Fibroblast of mammary gland (primary cell): ENCODE measurements around the gene CASP7.
"Not testable (repeated sequence)": the region's sequence is repeated elsewhere in the genome, so short reads cannot be mapped to it uniquely, and the experiment has no call there.

Source experiments
- DNase-seq: peaks from one replicate; pipeline ENCODE4 v3.0.0-alpha.2; 2010; ENCODE audit warnings: low read depth
- H3K4me3 ChIP-seq: 2 replicates; pipeline ENCODE4 v1.5.1; 2011; ENCODE audit warnings: low read depth, mild to moderate bottlenecking, low read length, moderate library complexity; ENCODE audit not compliant: control insufficient read depth
- TF ChIP-seq, protein P1 (sequence below): conservative IDR thresholded peaks from 2 replicates; pipeline ENCODE4 v1.5.1; 2011; ENCODE audit warnings: low read depth, low read length, inconsistent platforms; ENCODE audit not compliant: control insufficient read depth, insufficient read depth

Gene CASP7

DNA sequence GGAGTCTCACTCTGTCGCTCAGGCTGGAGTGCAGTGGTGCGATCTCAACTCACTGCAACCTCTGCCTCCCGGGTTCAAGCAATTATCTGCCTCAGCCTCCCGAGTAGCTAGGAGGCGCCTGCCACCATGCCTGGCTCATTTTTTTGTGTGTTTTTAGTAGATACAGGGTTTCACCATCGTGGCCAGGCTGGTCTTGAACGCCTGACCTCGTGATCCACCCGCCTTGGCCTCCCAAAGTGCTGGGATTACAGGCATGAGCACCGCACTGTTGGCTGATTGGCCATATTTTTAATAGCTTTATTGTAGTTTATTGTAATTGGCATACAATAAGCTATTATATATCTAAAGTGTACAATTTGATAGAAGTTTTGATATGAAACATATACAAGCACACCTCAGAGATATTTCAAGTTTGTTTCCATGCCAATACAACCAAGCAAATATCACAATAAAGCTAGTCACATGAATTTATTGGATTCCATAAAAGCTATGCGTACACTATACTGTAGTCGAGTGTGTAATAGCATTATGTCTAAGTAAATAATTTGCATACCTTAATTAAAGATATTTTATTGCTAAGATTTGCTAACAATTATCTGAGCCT is 77.3 kb downstream of the CASP7 start:
- no peak for DNase-seq
- no peak overlapping the region for H3K4me3 ChIP-seq

DNA sequence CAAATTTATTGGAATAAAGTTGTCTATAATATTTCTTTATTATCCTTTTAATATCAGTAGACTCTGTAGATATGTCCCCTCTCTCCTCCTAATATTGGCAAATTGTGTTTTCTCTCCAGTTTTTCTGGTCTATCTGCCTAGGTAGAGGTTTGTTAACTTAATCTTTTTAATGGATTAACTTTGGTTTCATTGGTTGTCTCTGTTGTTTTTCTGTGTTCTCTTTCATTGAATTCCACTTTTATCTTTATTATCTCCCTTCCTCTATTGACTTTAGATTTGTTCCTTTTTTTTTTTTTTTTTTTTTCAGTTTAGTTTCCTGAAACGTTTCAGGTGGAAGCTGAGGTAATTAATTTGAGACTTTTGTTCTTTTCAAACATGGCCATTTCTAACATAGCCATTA is 82.4 kb downstream of the CASP7 start:
- no peak for DNase-seq
- H3K4me3 ChIP-seq = no peak overlapping the region
- TF ChIP-seq, protein P1, sequence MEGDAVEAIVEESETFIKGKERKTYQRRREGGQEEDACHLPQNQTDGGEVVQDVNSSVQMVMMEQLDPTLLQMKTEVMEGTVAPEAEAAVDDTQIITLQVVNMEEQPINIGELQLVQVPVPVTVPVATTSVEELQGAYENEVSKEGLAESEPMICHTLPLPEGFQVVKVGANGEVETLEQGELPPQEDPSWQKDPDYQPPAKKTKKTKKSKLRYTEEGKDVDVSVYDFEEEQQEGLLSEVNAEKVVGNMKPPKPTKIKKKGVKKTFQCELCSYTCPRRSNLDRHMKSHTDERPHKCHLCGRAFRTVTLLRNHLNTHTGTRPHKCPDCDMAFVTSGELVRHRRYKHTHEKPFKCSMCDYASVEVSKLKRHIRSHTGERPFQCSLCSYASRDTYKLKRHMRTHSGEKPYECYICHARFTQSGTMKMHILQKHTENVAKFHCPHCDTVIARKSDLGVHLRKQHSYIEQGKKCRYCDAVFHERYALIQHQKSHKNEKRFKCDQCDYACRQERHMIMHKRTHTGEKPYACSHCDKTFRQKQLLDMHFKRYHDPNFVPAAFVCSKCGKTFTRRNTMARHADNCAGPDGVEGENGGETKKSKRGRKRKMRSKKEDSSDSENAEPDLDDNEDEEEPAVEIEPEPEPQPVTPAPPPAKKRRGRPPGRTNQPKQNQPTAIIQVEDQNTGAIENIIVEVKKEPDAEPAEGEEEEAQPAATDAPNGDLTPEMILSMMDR = no peak

More for the DNA sequence above, 77.3 kb downstream of the CASP7 start:
- TF ChIP-seq, protein P1 = no peak

DNA sequence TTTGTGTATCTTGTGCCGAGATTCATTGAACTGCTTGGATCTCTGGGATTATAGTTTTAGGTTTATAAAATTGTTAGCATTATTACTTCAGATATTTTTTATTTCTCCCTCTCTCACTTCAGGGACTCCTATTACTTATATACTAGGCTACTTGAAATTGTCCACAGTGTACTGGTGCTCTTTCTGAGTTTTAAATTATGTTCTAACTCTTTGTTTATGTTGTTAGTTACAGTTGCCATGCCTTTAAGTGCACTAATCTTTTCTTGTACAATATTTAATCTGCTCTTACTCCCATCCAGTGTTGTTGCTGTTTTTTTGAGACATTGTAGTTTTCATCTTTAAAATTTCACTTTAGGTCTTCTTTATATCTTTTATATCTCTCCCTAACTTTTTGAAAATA is 84.9 kb downstream of the CASP7 start:
- H3K4me3 ChIP-seq = no peak overlapping the region
- DNase-seq = no peak
- TF ChIP-seq, protein P1 = no peak

DNA sequence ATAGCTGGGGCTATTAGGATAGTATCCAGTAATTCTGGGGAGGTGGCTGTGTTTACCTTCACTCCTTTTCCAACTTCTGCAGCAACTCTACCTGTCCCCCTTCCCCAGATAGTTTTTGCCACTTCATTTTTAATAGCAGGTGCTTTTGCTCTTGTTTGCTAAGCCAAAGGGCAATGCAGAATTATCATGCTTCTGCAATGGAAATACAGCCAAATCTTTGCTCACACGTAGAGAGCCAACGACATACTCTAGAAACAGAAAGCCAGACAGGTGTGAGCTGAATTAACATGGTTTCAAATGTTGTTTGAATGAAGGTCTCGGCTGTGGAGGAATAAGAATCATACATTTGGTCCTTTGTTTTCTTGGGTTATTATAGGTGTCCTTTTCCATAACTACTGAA is 86.2 kb downstream of the CASP7 start:
- no peak overlapping the region for H3K4me3 ChIP-seq
- TF ChIP-seq, protein P1 = no peak
- no peak for DNase-seq

DNA sequence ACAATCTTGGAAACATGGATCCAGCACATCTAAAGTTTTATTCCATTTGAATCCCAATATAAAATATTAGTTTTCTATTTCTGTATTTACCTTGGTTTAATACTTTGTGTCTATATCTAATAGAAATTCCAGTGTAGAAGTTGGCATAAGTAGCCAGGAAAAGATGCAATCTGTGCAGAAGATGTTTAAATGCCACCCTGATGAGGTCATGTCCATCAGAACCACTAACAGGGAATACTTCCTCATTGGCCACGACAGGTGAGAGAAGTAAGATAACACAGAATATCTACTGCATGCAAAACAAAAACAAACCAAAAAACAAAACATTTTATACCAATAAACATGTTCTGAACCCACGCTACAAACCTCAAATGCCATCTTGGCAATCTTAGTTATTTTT is 87.5 kb downstream of the CASP7 start:
- TF ChIP-seq, protein P1 = no peak
- no peak for DNase-seq
- H3K4me3 ChIP-seq = no peak overlapping the region

DNA sequence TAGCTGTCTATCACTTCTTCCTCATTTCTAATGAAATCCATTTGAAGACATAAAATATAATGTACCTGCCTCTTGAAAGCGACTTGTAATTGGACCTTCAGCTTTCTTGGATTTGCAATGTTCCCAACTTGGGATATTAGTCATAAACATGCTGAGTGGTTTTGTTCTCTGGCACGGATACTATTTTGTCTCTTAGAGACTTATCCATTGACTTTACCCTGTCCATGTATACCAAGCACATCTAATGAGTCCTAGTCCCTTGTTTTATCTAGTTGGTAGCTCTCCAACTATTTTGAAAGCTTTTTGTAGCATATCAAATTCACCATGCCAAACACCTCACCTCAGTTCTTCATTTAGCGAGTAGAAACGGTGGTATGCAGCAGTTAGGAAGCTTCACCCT is 90.6 kb downstream of the CASP7 start:
- TF ChIP-seq, protein P1 = no peak
- no peak for DNase-seq

DNA sequence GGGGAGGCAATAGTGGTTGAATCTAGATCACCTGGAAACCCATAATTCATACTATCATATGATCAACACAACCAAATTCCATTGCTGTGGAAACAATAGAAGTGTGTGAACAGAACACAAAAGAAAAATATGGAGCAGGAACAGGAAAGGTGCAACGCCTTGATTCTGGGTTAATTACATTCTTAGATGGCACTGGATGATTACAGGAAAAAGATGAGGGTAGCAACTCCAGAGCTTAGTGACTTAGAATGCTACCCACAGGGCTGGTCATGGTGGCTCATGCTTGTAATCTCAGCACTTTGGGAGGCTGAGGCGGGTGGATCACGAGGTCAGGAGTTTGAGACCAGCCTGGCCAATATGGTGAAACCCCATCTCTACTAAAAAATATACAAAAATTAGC is 91.4 kb downstream of the CASP7 start:
- not testable (repeated sequence) for H3K4me3 ChIP-seq

More for the DNA sequence above, 90.6 kb downstream of the CASP7 start:
- H3K4me3 ChIP-seq = no peak overlapping the region

More for the DNA sequence above, 91.4 kb downstream of the CASP7 start:
- not testable (repeated sequence) for DNase-seq
